ENCODE measurements around the gene GTF3C6.

DNA sequence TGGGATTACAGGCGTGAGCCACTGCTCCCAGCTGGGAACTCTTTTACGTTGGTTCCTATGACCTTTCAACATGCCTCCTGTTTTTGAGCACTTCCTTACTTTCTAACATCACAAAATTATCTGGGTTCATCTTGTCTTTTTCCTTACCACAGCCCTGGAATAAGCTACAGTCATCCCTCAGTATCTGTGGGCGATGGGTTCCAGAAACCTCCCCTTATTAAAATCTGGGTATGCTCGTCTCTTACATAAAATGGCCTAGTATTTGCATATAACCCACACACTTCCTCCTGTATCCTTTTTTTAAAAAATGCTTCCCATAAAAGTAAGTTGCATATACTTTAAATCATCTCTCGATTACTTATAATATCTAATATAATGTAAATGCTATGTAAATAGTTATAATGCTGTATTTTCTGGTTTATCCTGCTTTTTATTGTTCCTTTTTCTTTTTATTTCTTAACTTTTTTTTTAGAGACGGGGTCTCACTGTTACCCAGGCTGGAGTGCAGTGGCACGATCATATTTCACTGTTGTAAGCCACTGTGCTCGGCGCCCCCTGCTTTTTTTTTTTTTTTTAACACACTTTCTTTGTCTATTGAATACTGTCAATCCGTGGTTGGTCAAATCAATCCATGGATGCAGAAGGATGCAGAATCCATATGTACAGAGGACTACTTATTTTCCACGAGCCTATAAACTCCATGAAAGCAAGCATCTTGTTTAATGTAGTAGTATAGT lies 32.5 kb downstream of the GTF3C6 start:
- TF ChIP-seq POLR2A (IDR thresholded peaks at IDR 0.05; ENCODE audit: low read depth, low read length) (no peak), POLR2AphosphoS5 (IDR thresholded peaks at IDR 0.05; ENCODE audit: low read depth, low read length) (no peak)

All from GM12892 (cell line).